ENCODE data around the gene FKBP7. TPM values are rescaled to one million over a fixed set of nuclear protein-coding genes. Genes with fewer than 3 reads are reported as not detected.

The FKBP7 gene
- total RNA-seq, 2 experiments from 2014 or later: 8.3 to 8.5 TPM

- CTCF ChIA-PET (ENCODE audit: unreplicated experiment): no interaction called here
These were observed 32.0 kb upstream of the FKBP7 start for GRCh38 chr2:178510384-178510783.

GRCh38 chr2:178508646-178509045, 30.2 kb upstream of the FKBP7 start:
- H2AFZ ChIP-seq (ENCODE audit: low read length): no peak overlapping the region
- H3K9me2 ChIP-seq (ENCODE audit: insufficient read depth, low read length): no peaks in the 10 kb centered on the region
- ChIA-PET CTCF (ENCODE audit: unreplicated experiment) (no interaction called here), POLR2A (interaction anchor here (0.6 to 1.3 kb wide), 6 partner anchors 8 to 276 kb away, joined by 3 to 6 read pairs (median 4); no protein-coding TSS in a partner anchor)
- intact Hi-C loops (cut with micrococcal nuclease; ENCODE audit: unreplicated experiment): no loop called here
- H3K27ac ChIP-seq (ENCODE audit: low read depth, low read length, poor library complexity, severe bottlenecking): no peak overlapping the region
- no TSS peak for BruUV-seq (replicated peaks)
- no peaks in the 10 kb centered on the region for H3K79me2 ChIP-seq (ENCODE audit: insufficient read depth, low read depth, low read length)
- H3K4me1 ChIP-seq (ENCODE audit: insufficient read depth, low read length, poor library complexity, severe bottlenecking): no peaks in the 10 kb centered on the region
- no peaks in the 10 kb centered on the region for H4K20me1 ChIP-seq (ENCODE audit: insufficient read depth, low read length)
- DNase-seq (ENCODE audit: low spot score): no peak
- no peak for TF ChIP-seq EZH2phosphoT487 (IDR thresholded peaks at IDR 0.05; ENCODE audit: borderline replicate concordance, low read depth, low read length)
- TF ChIP-seq CTCF (conservative IDR thresholded peaks at IDR 0.05; ENCODE audit: low read length): no peak
- H3K4me2 ChIP-seq (ENCODE audit: low read length): no peak overlapping the region
- peaks cover 25% of the 10 kb centered on the region for H3K36me3 ChIP-seq (ENCODE audit: insufficient read depth, low read length)
- H3K9me3 ChIP-seq (ENCODE audit: low read length): no peaks in the 10 kb centered on the region
- no peak overlapping the region for H3K4me3 ChIP-seq (ENCODE audit: low read depth, low read length, poor library complexity, severe bottlenecking)

More at GRCh38 chr2:178510384-178510783, 32.0 kb upstream of the FKBP7 start:
- POLR2A ChIA-PET: no interaction called here
- TF ChIP-seq EZH2phosphoT487 (IDR thresholded peaks at IDR 0.05; ENCODE audit: borderline replicate concordance, low read depth, low read length) (no peak), CTCF (conservative IDR thresholded peaks at IDR 0.05; ENCODE audit: low read length) (no peak)
- no peaks in the 10 kb centered on the region for H3K79me2 ChIP-seq (ENCODE audit: insufficient read depth, low read depth, low read length)
- no peak overlapping the region for H3K27ac ChIP-seq (ENCODE audit: low read depth, low read length, poor library complexity, severe bottlenecking)
- no peak for DNase-seq (ENCODE audit: low spot score)
- no peak overlapping the region for H3K4me2 ChIP-seq (ENCODE audit: low read length)
- no peaks in the 10 kb centered on the region for H3K9me3 ChIP-seq (ENCODE audit: low read length)
- no peaks in the 10 kb centered on the region for H3K4me1 ChIP-seq (ENCODE audit: insufficient read depth, low read length, poor library complexity, severe bottlenecking)
- intact Hi-C loops (cut with micrococcal nuclease; ENCODE audit: unreplicated experiment): no loop called here
- H4K20me1 ChIP-seq (ENCODE audit: insufficient read depth, low read length): no peaks in the 10 kb centered on the region
- BruUV-seq (replicated peaks): no TSS peak
- H3K4me3 ChIP-seq (ENCODE audit: low read depth, low read length, poor library complexity, severe bottlenecking): no peak overlapping the region
- H3K36me3 ChIP-seq (ENCODE audit: insufficient read depth, low read length): peaks cover 10% of the 10 kb centered on the region; the same call in 1 of the 2 replicates
- H2AFZ ChIP-seq (ENCODE audit: low read length): no peak overlapping the region
- H3K9me2 ChIP-seq (ENCODE audit: insufficient read depth, low read length): no peaks in the 10 kb centered on the region

GRCh38 chr2:178506949-178507348, 28.5 kb upstream of the FKBP7 start:
- no peak overlapping the region for H3K27ac ChIP-seq (ENCODE audit: low read depth, low read length, poor library complexity, severe bottlenecking)
- TF ChIP-seq EZH2phosphoT487 (IDR thresholded peaks at IDR 0.05; ENCODE audit: borderline replicate concordance, low read depth, low read length) (no peak), CTCF (conservative IDR thresholded peaks at IDR 0.05; ENCODE audit: low read length) (no peak)
- H3K4me3 ChIP-seq (ENCODE audit: low read depth, low read length, poor library complexity, severe bottlenecking): no peak overlapping the region
- no peak overlapping the region for H3K4me2 ChIP-seq (ENCODE audit: low read length)
- H3K79me2 ChIP-seq (ENCODE audit: insufficient read depth, low read depth, low read length): no peaks in the 10 kb centered on the region
- no peaks in the 10 kb centered on the region for H3K4me1 ChIP-seq (ENCODE audit: insufficient read depth, low read length, poor library complexity, severe bottlenecking)
- POLR2A ChIA-PET: interaction anchor here (0.9 to 1.3 kb wide), 2 partner anchors 8 to 13 kb away, joined by 3 read pairs; no protein-coding TSS in a partner anchor
- DNase-seq (ENCODE audit: low spot score): no peak
- no peak overlapping the region for H2AFZ ChIP-seq (ENCODE audit: low read length)
- no TSS peak for BruUV-seq (replicated peaks)
- H3K9me3 ChIP-seq (ENCODE audit: low read length): no peaks in the 10 kb centered on the region
- peaks cover 38% of the 10 kb centered on the region for H3K36me3 ChIP-seq (ENCODE audit: insufficient read depth, low read length)
- CTCF ChIA-PET (ENCODE audit: unreplicated experiment): no interaction called here
- intact Hi-C loops (cut with micrococcal nuclease; ENCODE audit: unreplicated experiment): no loop called here
- no peaks in the 10 kb centered on the region for H3K9me2 ChIP-seq (ENCODE audit: insufficient read depth, low read length)
- no peaks in the 10 kb centered on the region for H4K20me1 ChIP-seq (ENCODE audit: insufficient read depth, low read length)

Data from OCI-LY7 (cell line).